Activated T-cell treated with anti-CD3 and anti-CD28 coated beads for 48 hours (primary cell): ENCODE measurements around the gene ZSWIM6.

Source experiments
- DNase-seq: peaks from one replicate; pipeline ENCODE4 v3.0.0-alpha.2; 2020; ENCODE audit warnings: low read depth

Gene ZSWIM6

DNA sequence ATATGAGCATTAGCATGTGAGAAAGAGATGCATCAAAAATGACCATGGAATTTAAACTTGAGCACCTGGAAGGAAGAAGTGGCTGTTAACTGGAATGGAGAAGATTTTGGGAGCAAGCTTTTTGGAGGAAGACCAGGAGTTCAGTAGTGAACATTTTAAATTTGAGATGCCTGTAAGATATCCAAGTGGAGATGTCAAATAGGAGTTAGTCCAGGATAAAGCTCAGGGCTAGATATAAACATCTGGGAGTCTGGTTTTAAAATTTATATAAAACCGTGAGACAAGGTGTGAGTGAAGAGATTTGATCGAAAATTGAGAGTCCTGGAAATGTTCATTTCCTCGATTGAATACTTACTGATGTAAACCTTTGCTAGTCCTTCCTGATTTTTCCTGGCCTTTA lies 217.5 kb downstream of the ZSWIM6 start:
- no peak for DNase-seq

DNA sequence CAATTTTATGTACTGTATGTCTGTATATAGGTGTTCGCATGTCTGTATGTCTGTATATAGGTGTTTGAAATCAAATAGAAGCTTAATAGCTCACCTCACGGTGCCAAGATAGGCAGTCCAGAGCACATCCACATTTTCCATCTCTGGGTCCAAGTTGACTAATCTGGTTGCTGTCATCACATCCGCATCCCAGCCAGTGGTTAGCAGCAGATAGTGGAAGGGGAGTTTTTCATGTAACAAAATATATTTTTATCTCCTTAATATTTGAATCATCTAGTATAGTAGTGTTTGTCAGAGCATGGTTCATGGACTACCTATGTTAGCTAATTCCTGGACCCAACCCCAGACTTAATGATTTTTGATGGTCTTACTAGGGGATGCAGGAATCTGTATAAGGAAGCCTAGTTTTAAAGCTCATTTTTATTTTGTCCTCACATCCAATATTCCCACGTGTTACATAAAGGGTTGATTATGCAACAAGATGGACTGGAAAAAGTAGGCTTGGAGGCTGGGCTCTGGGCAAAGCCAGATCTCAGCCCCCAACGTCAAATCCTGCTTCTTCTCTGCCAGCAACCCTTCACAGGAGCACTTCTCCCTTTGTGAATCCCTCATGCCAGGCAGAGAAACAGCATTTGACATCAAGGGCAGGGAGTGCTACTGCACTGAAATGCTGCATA lies 219.7 kb downstream of the ZSWIM6 start:
- DNase-seq: no peak

DNA sequence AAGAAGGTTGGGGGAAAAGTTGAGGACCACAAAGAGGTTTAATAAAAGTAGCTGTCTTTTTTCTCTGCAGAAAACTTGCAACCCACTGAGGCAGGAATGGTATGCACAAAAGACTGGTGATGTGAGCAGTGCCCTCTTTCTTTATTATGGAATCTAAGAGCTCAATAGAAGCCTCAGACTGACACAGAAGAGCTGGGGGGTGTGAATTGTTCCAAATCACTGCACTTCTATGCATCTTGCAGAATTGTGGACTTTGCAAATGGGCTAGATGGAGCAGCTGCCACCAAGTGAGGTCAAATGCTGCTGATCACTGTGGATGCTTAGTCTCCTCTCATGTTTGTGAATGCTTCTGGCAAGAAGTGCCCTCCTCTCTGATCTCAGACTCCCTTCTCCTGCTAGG lies 227.1 kb downstream of the ZSWIM6 start:
- no peak for DNase-seq

DNA sequence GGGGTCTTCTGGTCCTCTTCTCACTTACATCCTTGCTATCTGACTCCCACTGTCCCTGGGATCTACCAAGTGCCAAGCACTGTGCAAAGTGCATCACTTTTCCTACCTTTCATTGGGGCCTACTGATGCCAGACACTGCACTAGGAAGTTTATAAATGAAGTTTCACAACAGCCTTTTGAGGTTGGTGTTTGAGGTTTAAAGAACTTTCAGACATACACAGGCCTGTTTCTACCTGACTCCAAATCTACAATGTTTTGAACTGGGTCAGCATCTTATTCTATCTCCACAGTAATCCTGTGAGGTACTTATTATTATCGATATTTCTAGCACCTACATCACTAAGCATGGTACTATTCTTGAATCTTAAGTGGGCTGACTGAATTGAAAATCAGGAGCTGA lies 227.7 kb downstream of the ZSWIM6 start:
- DNase-seq: no peak

DNA sequence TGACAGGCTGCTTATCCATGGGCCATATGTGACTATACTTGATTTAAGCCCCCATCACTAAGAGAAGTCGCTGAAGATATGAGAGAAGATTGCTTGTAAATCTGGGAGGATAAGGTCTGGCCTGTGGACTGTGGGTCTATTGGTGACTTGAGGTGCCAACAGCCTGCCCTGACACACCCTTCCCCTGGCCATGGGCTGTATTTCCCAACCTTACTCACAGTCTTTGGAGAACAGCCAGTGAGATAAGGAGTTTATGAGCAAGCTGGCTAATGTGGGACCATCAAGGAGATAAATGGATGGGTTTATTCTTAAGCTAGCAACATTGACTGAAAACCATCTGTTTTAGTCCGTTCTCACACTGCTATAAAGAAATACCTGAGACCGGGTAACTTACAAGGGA lies 231.3 kb downstream of the ZSWIM6 start:
- no peak for DNase-seq

DNA sequence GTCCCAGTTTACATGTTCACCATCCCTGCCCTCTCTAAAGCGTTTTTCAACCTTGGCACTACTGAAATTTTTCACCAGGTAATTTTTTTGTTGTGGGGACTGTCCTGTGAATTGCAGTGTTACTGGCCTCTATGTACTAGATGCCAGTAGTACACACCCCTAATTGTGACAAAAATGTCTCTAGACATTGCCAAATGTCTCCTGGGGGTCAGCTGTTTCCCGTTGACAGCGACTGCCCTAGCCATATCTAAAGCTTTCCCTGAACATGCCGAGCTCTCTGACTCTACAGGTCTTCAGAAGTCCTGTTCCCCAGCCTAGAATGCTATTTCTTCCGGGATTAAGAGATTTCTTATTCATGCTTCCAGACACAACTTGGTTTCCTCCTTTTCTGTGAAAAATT lies 235.3 kb downstream of the ZSWIM6 start:
- no peak for DNase-seq

DNA sequence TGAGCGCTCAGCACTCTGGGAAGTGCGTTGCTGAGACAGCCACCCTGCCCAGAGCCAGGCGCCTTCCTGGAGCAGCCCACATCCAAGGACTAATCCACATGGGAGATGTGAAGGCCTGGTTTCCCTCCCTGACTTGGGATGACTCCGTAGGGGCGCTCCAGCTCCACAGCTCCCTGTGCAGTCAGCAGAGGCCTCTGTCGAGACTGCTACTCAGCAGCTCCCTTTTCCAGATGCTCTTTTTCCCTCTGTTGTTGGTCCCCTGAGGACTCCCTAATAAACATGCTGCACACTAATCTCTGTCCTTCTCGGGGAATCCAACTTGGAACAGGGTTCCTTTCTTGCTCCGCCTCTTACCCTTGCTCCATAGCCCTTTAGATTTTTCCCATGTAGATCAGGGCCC lies 237.3 kb downstream of the ZSWIM6 start:
- DNase-seq: no peak

DNA sequence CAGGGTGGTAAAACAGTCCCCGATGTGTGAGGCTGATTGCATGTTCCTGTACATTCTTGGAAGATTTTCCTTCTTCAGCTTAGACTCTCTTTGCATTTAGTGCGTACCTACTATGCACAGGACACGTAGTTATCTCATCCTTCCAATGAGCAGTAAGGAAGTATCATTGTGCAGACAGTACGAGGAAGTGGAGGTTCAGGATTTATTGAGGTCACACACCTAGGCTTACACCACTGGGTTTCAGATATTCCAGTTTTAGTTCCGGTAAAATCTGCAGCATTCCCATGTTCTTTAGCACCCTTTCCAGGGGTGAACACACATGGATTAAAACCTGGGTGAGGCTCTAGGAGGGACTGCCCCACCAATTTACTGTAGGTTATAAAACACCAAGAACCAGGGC lies 238.7 kb downstream of the ZSWIM6 start:
- DNase-seq: no peak

DNA sequence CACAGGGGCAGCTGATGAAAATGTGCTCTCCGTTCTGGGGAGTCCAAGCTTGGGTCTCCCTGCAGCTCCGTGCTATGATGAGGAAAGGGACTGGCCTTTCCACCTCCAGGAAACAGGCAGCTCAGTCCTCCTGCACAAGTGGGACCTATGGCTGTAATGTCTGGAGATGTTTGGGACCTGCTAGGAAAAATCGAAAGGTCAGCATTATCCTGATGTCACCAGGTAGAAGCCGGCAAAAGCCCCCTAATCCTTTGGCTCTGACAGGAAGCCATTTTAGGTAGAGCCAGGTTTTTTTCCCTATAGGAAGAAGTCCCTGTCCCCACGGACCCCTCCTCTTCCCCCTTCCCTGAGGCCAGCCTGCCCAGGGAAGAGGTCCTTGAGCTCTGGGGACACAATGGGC lies 240.9 kb downstream of the ZSWIM6 start:
- DNase-seq: no peak

DNA sequence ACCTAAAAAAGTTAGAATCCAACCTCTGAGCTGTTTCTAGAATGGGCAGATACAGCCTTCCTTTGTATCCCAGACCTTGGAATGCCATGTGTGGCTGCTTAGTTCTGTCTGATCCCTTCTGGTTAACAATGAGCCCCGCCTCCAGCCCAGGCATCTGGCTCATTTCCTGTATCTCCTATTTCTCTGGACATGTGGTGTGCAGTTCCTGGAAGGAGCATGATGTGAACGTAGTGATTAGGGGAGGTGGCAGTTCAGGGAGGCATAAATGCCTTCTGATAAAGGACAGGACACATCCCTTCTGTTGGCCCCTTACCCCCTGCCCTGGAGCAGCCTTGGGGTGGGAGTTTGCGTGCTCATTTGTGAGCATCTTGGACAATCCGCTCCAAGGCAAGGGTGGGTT lies 243.0 kb downstream of the ZSWIM6 start:
- DNase-seq: no peak

DNA sequence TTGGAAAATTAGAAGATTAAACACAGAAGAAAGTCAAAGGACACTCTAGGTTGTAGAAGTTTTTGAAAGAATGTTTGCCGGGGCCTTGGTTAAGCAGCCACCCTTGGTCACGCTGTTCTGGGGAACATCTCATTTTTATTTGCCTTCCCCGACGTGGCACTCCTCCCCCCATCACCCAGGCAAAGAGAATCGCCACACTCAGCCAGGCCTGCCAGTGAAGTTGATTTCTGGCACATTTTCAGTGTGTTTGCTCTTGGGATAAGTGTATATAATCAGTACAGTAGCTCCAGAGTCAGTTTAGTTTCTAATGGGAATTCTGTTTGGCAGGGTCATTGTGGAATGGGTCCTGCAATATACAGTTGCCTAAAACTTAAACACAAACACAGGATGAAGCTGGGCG lies 243.5 kb downstream of the ZSWIM6 start:
- DNase-seq: no peak

DNA sequence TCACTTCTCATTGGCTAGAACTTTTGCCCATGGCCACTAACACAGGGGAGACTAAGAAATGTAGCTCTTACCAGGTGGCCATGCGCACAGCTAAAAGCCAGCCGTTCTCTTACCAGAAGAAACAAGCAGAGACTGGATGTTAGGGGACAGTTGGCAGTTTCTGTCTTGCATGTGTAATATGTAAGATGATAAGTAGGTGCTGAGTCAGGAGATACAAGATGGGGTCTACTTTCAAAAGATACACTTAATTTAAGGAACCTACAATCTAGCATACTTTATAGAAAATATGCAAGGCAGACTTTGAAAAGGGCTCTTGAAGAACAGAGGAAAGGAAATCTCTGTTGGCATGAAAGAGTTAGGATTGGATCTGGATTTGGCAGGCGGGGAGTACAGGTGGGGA lies 244.5 kb downstream of the ZSWIM6 start:
- DNase-seq: no peak

DNA sequence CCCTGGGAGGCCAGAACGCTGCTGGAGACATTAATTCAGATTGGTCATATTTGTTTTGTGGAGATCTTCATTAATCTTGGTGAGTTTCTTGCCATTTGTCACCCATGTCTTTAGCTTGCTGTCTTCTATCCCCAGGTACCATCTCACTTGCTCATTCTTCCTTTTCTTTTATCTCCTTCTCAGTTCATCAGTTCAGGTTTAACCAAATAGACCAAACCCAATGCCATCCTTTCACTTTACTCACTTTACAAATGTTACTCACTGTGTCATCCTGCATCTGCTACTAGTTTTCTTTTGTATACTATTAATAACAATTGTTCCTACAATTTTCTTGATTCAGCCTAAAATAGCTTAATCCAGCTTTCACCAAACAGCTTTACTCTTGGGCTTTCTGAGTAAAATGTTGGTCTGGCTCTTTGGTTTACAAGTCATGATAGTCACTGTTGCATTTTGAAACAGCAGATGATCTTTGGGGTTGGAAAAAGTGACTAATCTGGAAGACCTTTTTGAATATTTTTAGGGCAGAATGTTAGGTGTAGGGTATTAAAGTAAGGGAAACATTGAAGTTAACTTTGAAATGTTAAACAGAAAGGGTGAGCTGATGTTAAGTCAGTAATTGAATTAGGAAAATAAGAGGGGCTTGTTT lies 246.9 kb downstream of the ZSWIM6 start:
- no peak for DNase-seq

DNA sequence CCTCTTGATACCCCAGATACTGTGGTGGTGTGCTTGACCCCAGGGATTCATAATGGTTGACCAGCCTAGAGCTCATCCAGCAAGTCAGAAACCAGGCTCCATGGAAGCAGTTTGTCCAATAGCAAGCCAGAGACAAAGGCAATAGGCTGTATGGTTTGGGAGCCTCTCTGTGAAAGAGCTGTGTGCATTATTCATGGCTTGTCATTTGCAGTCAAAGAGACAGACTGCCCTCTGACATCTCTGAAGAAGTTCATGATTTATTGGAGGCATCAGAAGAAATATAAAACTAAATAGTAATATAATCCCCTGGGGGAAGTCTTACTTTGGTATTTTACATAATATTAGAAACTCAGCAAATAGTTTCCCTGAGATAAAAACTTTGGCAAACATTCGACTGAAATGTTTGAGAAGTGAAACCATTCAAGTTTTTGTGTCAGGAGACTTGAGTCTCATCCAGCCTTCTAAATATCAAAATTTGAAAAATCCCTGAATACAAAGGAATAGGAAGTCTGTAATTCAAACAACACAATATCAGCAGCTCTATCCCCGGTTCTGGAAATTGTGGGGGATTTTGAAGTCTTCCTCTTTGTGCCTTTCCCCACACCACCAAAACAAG lies 250.3 kb downstream of the ZSWIM6 start:
- DNase-seq: no peak

DNA sequence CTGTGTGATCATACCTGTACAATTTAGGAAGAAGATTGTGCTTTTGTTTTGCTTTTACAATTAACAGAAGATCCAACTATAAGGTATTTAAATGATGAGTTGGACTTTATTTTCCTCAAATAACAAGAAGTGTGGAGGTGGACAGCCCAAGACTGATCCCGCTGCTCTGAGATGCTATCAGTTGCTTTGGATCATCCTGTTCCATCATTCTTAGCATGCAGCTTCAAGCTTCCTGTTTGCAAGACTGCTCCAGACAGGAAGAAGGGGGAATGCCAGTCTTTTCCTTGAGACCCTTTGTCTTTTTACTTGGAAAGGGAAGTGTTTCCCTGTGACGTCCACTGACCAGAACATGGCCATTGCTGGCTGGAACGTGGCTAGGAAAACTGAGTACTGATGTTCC lies 250.8 kb downstream of the ZSWIM6 start:
- no peak for DNase-seq

DNA sequence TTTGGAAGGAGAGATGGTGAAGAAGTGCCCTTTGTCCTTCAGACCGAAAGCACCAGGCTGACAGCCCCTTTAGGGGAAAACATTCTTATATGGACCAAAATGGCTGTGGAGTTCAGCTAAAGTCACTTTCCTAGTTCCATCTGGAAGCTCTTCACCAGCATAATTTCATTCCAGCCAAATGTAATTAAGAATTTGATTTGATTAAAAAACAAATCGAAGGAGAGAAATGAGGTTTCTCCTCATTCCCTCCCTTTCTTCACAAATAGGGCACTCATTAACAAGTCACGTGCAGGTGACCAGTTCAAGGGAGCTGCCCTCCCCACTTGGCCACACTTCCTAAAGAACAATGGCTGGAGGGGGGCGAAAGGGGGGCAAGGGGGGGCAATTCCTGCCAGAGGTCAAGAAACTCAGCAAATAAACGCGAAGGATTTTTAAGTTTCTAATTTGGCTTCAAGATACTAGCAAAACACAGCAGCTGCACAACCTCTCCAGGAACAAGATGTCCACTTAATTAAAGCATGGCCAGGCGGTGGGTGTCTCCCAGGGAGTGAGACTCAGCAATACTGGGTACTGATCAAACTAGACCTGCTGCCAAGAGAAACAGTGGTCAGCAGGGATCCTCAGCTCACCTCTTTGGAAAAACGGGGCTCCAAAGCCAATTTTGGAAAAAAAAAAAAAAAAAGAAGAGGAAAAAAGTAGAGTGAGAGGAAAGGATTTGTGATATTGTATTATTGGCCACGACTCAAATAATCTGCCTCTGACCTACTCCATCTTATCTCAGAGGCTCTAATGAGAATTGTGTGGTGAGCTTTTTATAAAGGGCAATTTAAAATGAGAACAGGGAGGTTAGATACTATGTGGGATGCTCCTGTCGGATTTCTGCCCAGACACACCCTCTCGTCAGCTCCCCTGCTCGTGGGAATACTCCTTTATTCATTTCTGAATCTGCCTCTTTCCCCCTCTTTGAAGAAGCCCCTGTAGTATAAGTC lies 254.3 kb downstream of the ZSWIM6 start:
- no peak for DNase-seq

DNA sequence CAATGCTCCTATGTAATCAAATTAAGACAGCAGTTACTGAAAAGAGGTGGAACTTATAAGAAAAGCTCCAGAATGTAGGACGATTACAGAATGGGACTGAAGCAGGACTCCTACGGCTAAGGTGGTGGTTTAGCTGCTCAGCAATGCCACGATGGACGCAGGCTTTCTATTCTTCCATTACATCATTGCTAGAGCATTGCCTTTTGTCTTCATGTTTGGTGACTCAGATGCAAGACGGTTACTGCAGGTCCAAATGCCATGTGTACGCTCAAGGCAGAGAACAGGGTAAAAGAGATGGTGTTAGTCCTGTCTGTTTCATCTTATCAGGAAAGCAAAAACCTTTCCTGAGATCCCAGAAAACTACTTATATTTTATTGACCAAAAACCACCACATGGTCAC lies 255.1 kb downstream of the ZSWIM6 start:
- no peak for DNase-seq

DNA sequence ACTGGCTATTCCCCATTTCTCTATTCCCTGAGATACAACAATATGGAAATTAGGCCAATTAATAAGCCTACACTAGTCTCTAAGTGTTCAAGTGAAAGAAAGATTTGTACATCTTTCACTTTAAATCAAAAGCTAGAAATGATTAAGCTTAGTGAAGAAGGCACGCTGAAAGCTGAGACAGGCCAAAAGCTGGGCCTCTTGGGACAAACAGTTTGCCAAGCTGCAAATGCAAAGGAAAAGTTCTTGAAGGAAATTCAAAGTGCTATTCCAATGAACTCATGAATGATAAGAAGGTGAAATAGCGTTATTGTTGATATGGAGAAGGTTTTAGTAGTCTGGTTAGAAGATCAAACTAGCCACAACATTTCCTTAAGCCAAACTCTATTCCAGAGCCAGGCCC lies 256.2 kb downstream of the ZSWIM6 start:
- no peak for DNase-seq

DNA sequence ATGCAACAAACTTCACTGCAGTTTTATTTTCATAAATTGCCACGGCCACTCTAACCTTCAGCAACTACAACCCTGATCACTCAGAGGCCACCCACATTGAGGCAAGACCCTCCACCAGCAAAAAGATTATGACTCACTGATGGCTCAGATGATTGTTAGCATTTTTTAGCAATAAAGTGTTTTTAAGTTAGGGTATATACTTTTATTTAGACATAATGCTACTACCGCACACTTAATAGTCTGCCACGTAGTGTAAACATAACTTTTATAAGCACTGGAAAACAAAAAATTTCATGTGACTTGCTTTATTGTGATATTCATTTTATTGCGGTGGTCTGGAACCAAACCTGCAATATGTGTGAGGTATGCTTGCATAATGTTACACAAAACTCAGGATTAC lies 257.9 kb downstream of the ZSWIM6 start:
- DNase-seq: no peak

DNA sequence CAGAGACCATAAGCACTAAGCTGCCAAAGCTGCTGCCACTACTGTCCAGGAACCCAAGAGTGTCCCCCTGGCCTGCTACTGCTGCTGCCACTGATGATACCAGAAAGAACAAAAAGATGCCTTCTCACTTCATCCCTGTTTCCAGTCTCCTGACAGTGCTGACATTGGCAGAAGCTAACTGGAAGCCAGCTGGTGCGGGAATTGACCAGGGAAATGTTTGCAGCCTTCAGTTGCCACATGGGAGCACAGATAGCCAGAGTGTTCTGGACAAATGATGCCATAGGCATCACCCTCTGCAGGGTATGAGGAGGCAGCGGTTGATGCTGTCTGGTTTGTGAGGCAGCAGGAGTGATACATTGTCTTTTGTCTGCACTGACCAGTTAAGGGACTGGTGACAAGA lies 258.4 kb downstream of the ZSWIM6 start:
- DNase-seq: no peak

DNA sequence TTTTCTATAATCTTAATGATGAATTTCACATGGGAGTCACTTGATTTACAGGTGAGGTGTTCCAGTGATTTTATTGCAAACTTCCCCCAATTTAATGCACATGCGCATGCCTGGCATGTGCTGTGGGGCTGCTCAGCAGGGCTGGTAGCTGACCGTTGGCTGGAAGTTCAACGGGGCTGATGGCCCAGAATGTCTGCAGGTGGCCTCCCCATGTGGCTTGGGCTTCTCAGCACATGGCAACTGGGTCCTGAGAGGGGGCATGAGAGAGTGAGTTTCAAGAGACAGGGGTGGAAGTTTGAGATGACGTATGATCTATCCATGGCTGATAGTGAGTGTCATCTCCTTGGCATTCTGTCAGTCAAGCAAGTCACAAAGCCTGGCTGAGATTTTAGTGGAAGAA lies 259.8 kb downstream of the ZSWIM6 start:
- no peak for DNase-seq

DNA sequence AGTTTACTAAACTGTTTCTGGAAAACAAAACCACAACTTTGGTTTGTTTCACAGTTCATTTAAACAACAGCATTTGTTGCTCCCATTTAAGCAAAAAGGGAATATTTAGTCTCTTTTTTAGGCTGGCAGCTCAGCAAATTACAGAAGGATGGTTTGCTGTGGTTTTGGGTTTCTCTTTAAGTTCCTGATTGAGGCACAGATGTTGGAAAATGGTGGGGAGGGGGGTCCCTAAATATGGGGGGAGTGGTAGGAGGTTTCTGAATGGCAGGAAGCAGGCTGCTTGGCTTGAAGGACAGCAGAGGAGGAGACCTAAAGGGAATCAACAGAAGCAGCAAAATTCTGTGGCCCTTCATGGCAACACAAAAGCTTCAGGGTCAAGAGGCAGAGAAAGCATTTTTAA lies 263.4 kb downstream of the ZSWIM6 start:
- no peak for DNase-seq
